Lower lobe of right lung (tissue), 2 donors: Measurements from ENCODE around the gene NEURL1B. TPM values are rescaled to one million over a fixed set of nuclear protein-coding genes. Genes with fewer than 3 reads are reported as not detected.

Source experiments
- ATAC-seq, 2 donors: fragments of 200-7000 bp; cut with Tn5 transposase; one replicate each; pipeline ENCODE4 v1.9.1; 2020 to 2022; ENCODE audit warnings: mild to moderate bottlenecking in 2 of 2, moderate library complexity in 2 of 2
- DNase-seq: peaks from one replicate; pipeline ENCODE4 v3.0.0-alpha.2; 2020
- H3K27ac ChIP-seq: fragments of 200-600 bp; one replicate; pipeline ENCODE4 v1.8.0; 2022
- H3K27me3 ChIP-seq: fragments of 200-600 bp; one replicate; pipeline ENCODE4 v1.8.0; 2022; ENCODE audit warnings: low read depth
- H3K36me3 ChIP-seq: fragments of 200-600 bp; one replicate; pipeline ENCODE4 v1.8.0; 2022; ENCODE audit warnings: mild to moderate bottlenecking
- H3K4me1 ChIP-seq: fragments of 200-600 bp; one replicate; pipeline ENCODE4 v1.8.0; 2022
- H3K4me3 ChIP-seq: fragments of 200-600 bp; one replicate; pipeline ENCODE4 v1.8.0; 2022; ENCODE audit warnings: mild to moderate bottlenecking
- H3K9me3 ChIP-seq: fragments of 200-600 bp; one replicate; pipeline ENCODE4 v1.8.0; 2022
- intact Hi-C: fragments of 100-400 bp; cut with DNase I; formaldehyde crosslinking; loops from one replicate; pipeline ENCODE4 v1.11.0; 2022
- total RNA-seq: library from RNA; stranded (reverse); fragmentation: NEBNext Ultra II Directional; extraction: Animal tissue kit (Norgen Biotek cat#: 25700); gene quantifications from one replicate; pipeline ENCODE4 v1.2.1, GENCODE V29; 2021
- TF ChIP-seq, protein P1 (sequence below): fragments of 200-600 bp; IDR thresholded peaks from one replicate; pipeline ENCODE4 v1.8.0; 2022; ENCODE audit warnings: antibody characterized with exemption, mild to moderate bottlenecking
- donor health status: DM: no; HTN: yes; CAD: no; lungs with severe emphysema.

Gene NEURL1B
- total RNA-seq, 1 donor from 2014 or later, result 24.8 TPM

DNA sequence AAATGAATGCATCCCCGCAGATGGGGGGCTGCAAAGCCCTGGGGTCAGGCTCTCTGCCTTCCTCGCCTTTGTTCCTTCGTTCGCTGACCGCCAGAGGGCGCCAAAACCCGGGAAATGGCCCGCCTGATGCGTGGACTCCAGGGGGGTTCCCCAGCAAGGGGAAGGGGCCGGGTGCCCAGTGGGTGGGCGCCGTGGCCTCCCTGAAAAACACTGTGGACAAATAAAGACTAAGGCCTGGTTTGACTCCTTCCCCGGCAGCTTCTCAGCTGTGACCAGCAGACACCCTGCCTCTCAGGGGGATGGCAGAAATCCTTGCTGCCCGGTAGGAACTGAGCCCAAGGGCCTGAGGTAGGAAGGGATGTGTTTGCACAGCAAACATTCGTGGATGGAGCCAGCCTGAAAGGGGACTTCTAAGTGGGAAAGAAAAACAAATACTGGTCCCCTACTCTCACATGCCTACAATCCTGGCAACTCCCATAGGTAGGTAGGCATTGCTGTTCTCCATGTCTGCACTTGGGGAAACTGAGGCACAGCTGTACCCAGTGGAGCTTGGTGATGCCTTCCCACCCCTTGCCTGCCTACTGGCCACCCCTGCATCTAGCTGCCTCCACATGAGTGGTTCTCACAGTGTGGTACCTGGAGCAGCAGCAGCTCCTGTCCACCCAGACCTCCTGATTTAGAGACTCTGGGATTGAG, 72.2 kb downstream of the NEURL1B start:
- peaks cover 53% of the 10 kb centered on the region for H3K4me1 ChIP-seq
- intact Hi-C loops, result loop anchor here (5.0 kb wide), 1 partner anchor 224 kb away; no protein-coding TSS in a partner anchor

DNA sequence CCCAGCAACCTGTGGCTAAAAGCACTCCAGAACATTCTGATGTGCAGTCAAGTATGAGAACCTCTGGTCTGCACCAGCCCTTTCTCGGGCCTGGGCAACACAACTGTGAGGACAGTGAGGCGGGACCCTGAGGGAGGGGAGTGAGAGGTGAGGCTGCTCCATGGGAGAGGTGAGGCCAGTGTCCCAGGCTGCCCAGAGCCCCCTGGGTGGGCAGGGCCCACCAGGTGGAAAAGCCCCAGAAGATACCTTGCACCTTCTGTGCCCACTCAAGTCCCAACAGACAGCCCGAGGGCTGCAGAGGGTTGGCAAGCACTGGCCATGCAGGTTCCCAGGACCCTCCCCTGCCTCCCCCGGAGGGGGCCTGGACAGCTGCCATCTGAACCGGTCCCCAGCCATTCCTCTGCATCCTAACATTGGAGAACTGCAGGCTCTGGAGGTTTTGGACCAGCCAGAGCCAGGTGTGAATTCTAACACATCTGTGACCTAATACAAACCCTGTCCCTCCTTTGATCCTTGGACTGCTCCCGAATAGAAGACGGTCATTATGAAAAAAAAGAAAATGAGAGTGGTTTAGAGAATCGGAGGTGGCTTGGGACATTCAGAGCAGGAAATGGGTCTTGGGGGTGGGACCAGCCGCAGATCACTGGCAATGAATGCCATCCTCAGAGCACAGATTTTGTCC, 72.9 kb downstream of the NEURL1B start:
- DNase-seq, result no peak
- H3K27me3 ChIP-seq, result no peaks in the 10 kb centered on the region
- H3K36me3 ChIP-seq, result no peaks in the 10 kb centered on the region
- H3K4me1 ChIP-seq, result peaks cover 53% of the 10 kb centered on the region
- intact Hi-C loops, result loop anchor here (5.0 kb wide), 1 partner anchor 223 kb away; no protein-coding TSS in a partner anchor
- ATAC-seq, result peak in 1 of 2 donors; percentile 2
- H3K4me3 ChIP-seq, result no peak overlapping the region
- no peaks in the 10 kb centered on the region for H3K9me3 ChIP-seq
- H3K27ac ChIP-seq, result peak overlapping the region; percentile 87
- TF ChIP-seq, protein P1, sequence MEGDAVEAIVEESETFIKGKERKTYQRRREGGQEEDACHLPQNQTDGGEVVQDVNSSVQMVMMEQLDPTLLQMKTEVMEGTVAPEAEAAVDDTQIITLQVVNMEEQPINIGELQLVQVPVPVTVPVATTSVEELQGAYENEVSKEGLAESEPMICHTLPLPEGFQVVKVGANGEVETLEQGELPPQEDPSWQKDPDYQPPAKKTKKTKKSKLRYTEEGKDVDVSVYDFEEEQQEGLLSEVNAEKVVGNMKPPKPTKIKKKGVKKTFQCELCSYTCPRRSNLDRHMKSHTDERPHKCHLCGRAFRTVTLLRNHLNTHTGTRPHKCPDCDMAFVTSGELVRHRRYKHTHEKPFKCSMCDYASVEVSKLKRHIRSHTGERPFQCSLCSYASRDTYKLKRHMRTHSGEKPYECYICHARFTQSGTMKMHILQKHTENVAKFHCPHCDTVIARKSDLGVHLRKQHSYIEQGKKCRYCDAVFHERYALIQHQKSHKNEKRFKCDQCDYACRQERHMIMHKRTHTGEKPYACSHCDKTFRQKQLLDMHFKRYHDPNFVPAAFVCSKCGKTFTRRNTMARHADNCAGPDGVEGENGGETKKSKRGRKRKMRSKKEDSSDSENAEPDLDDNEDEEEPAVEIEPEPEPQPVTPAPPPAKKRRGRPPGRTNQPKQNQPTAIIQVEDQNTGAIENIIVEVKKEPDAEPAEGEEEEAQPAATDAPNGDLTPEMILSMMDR, result no peak

More for the DNA sequence above, 72.2 kb downstream of the NEURL1B start:
- Histone ChIP-seq H3K4me3 (no peak overlapping the region), H3K27ac (peak overlapping the region; percentile 87), H3K9me3 (no peaks in the 10 kb centered on the region), H3K27me3 (no peaks in the 10 kb centered on the region), H3K36me3 (no peaks in the 10 kb centered on the region)
- ATAC-seq (peak; percentile 30 to 51), DNase-seq (peak; percentile 76)
- TF ChIP-seq, protein P1, result peak; percentile 95

DNA sequence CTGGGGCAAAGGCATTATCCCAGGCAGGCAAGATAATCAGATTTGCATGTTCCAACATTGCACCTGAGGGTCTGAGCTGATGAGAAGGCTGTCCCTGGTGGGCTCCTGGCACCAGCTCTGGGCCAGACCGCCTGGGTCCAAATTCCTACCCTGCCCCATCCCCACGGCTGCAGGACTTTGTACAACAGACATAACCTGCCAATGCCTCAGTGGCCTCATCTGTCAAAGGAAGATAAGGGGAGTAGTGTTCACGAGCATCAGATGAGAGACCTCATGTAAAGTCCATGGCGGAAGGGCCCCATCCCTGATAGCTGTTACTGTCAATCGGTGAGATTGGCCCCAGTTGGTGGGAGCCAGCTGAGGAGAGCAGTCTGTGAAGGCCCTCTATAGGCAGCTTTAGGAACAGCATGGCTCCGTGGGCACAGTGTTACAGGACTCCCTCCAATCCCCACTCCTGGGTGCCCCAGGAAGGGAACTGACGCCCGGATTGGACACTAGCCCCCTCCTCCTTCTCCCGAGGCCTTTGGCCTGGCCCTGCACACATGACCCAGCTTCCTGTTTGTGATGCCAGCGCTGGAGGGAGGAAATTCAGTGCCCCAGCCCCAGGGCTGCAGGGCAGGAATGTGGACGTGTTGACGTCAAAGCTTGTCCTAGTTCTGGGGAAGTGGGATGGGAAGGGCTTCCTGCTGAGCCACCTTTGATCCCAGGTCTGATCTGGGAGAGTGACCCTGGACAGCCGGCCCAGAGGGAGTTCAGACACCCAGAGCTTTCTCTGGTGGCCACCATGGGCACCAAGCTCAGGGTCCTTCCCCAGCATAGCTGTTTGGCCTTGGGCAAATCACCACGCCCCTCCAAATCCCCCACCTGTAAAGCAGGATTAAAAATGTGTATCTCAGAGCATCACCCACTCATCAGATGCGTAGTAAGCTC, 73.7 kb downstream of the NEURL1B start:
- ATAC-seq, result peak; percentile 76 to 90
- no peaks in the 10 kb centered on the region for H3K9me3 ChIP-seq
- DNase-seq, result peak; percentile 91
- TF ChIP-seq, protein P1, result peak; percentile 93
- no peaks in the 10 kb centered on the region for H3K27me3 ChIP-seq
- intact Hi-C loops, result loop anchor here (5.0 kb wide), 1 partner anchor 223 kb away; no protein-coding TSS in a partner anchor
- no peaks in the 10 kb centered on the region for H3K36me3 ChIP-seq
- peaks cover 53% of the 10 kb centered on the region for H3K4me1 ChIP-seq
- peak overlapping the region; percentile 87 for H3K27ac ChIP-seq
- no peak overlapping the region for H3K4me3 ChIP-seq

DNA sequence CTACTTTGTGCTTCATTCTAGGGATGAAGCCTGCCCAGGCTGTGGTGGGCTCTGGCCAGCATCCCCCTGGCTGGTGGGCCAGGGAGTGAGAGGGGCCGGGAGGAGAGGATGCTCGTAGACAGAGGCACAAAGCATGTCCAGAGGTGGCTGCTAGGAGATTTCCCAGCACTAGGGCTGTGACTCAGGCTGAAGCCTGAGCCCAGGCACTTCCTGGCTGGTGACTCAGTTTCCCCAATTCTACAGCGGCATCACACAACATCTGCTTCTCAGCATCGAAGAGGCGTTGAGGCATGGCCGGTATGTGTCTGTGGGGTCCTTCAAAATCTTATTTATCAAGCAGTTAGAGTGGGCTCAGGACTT, 74.3 kb downstream of the NEURL1B start:
- intact Hi-C loops, result no loop called here

More for the DNA sequence above, 74.3 kb downstream of the NEURL1B start:
- H3K4me1 ChIP-seq, result peaks cover 59% of the 10 kb centered on the region
- no peak overlapping the region for H3K4me3 ChIP-seq
- DNase-seq (no peak), ATAC-seq (no peak)
- no peaks in the 10 kb centered on the region for H3K27me3 ChIP-seq
- no peaks in the 10 kb centered on the region for H3K9me3 ChIP-seq
- H3K36me3 ChIP-seq, result no peaks in the 10 kb centered on the region
- TF ChIP-seq, protein P1, result no peak
- peak overlapping the region; percentile 87 for H3K27ac ChIP-seq
